H1 (cell line): ENCODE measurements around the gene HDHD3. TPM values are rescaled to one million over a fixed set of nuclear protein-coding genes. Genes with fewer than 3 reads are reported as not detected.

Experiments
- CTCF ChIA-PET: fragments of 300-600 bp; sonication (Branson Sonifier 250); formaldehyde crosslinking; loops from one replicate; lab custom pipeline; 2021; ENCODE audit not compliant: partially characterized antibody; lab: Charles Lee
- POLR2A ChIA-PET: fragments of 300-600 bp; sonication (Branson Sonifier 250); formaldehyde crosslinking; loops from one replicate; lab custom pipeline; 2021; ENCODE audit warnings: inconsistent platforms; ENCODE audit not compliant: partially characterized antibody; lab: Charles Lee
- DNase-seq, 2 experiments: peaks; one replicate each; pipeline versions ENCODE4 v3.0.0 to v3.0.0-alpha.2; 2010 to 2022; ENCODE audit warnings: low spot score in 2 of 2, low read depth in 1 of 2, mixed read lengths in 1 of 2
- FAIRE-seq: peaks from 2 replicates; lab custom pipeline; 2011; peaks lifted over from hg19 to GRCh38; lab: Jason Lieb, UNC
- H2AFZ ChIP-seq: 2 replicates; pipeline ENCODE4 v1.8.1; 2012; ENCODE audit warnings: low read length, inconsistent platforms
- H2AK5ac ChIP-seq: 2 replicates; pipeline ENCODE4 v1.6.1; 2013; ENCODE audit warnings: low read depth, low read length
- H2BK120ac ChIP-seq: replicated peaks from 2 replicates; pipeline ENCODE3; 2013; ENCODE audit warnings: low read depth, low read length, inconsistent platforms
- H2BK12ac ChIP-seq: 2 replicates; pipeline ENCODE4 v1.6.1; 2013; ENCODE audit warnings: low read depth, low read length
- H2BK15ac ChIP-seq: 2 replicates; pipeline ENCODE4 v1.6.1; 2013; ENCODE audit warnings: low read length
- H2BK20ac ChIP-seq: 2 replicates; pipeline ENCODE4 v1.6.1; 2013; ENCODE audit warnings: low read length
- H2BK5ac ChIP-seq: 2 replicates; pipeline ENCODE4 v1.6.1; 2013; ENCODE audit warnings: low read depth, low read length
- H3K14ac ChIP-seq: 2 replicates; pipeline ENCODE4 v1.6.1; 2013; ENCODE audit warnings: inconsistent platforms; ENCODE audit not compliant: insufficient read length
- H3K18ac ChIP-seq: 2 replicates; pipeline ENCODE4 v1.6.1; 2013; ENCODE audit warnings: low read length; ENCODE audit errors: extremely low read depth
- H3K23ac ChIP-seq: 2 replicates; pipeline ENCODE4 v1.6.1; 2013; ENCODE audit warnings: inconsistent platforms; ENCODE audit not compliant: insufficient read length
- H3K23me2 ChIP-seq: 2 replicates; pipeline ENCODE4 v1.6.1; 2013; ENCODE audit warnings: low read depth, low read length
- H3K27ac ChIP-seq: 2 replicates; pipeline ENCODE4 v1.6.1; 2011; ENCODE audit warnings: low read depth, low read length, inconsistent platforms
- H3K27me3 ChIP-seq, 4 experiments: replicated peaks in 1 of 4; 1 replicate in 1 of 4; 2 replicates in 3 of 4; pipeline versions ENCODE4 v1.6.1 to v1.8.1; 2011 to 2013; ENCODE audit warnings: low read length in 3 of 4, mild to moderate bottlenecking in 3 of 4, inconsistent platforms in 2 of 4, mixed read lengths in 2 of 4, moderate library complexity in 1 of 4; ENCODE audit not compliant: control insufficient read depth in 3 of 4, insufficient read depth in 3 of 4; ENCODE audit errors: extremely low read depth in 1 of 4
- H3K36me3 ChIP-seq, 4 experiments: 2 replicates each; pipeline versions ENCODE4 v1.6.1 to v1.8.1; 2011 to 2013; ENCODE audit warnings: mild to moderate bottlenecking in 4 of 4, low read length in 3 of 4, moderate library complexity in 2 of 4, control low read depth in 1 of 4, inconsistent platforms in 1 of 4; ENCODE audit not compliant: insufficient read depth in 4 of 4, control insufficient read depth in 2 of 4
- H3K4ac ChIP-seq: replicated peaks from 2 replicates; pipeline ENCODE3; 2013; ENCODE audit warnings: low read length, low read depth, mixed read lengths, inconsistent platforms; ENCODE audit not compliant: insufficient read length
- H3K4me1 ChIP-seq, 4 experiments: replicated peaks in 1 of 4; 1 replicate in 1 of 4; 2 replicates in 3 of 4; pipeline versions ENCODE4 v1.6.1 to v1.8.1; 2011 to 2013; ENCODE audit warnings: low read length in 3 of 4, inconsistent platforms in 2 of 4, mixed read lengths in 1 of 4; ENCODE audit not compliant: insufficient read depth in 4 of 4, control insufficient read depth in 3 of 4
- H3K4me2 ChIP-seq, 2 experiments: 2 replicates each; pipeline versions ENCODE4 v1.6.1 to v1.8.1; 2011 to 2013; ENCODE audit warnings: low read depth in 2 of 2, low read length in 2 of 2, control low read depth in 1 of 2, inconsistent platforms in 1 of 2, mild to moderate bottlenecking in 1 of 2; ENCODE audit not compliant: insufficient read depth in 1 of 2
- H3K4me3 ChIP-seq, 4 experiments: fragments of 200-600, 300-600 bp in 1 of 4; sonication (generic), shearing (Covaris generic), sonication (Bioruptor Twin) in 1 of 4; 2 replicates each; pipeline versions ENCODE4 v1.5.1 to v1.8.1; 2011 to 2016; ENCODE audit warnings: low read length in 4 of 4, low read depth in 3 of 4, control low read depth in 2 of 4, inconsistent platforms in 2 of 4, mild to moderate bottlenecking in 2 of 4, mixed read lengths in 1 of 4, moderate library complexity in 1 of 4; ENCODE audit not compliant: insufficient read depth in 2 of 4; ENCODE audit errors: extremely low read depth in 1 of 4
- H3K56ac ChIP-seq: replicated peaks from 2 replicates; pipeline ENCODE3; 2013; ENCODE audit warnings: low read depth, mild to moderate bottlenecking, mixed read lengths, low read length, inconsistent platforms; ENCODE audit not compliant: insufficient read length
- H3K79me1 ChIP-seq: 2 replicates; pipeline ENCODE4 v1.6.1; 2013; ENCODE audit warnings: low read depth, low read length, control low read depth
- H3K79me2 ChIP-seq, 2 experiments: 2 replicates each; pipeline versions ENCODE4 v1.6.1 to v1.8.1; 2012 to 2013; ENCODE audit warnings: low read length in 2 of 2, mild to moderate bottlenecking in 2 of 2, inconsistent platforms in 1 of 2; ENCODE audit not compliant: insufficient read depth in 2 of 2, control insufficient read depth in 1 of 2
- H3K9ac ChIP-seq, 4 experiments: replicated peaks in 1 of 4; 1 replicate in 1 of 4; 2 replicates in 3 of 4; pipeline versions ENCODE4 v1.6.1 to v1.8.1; 2011 to 2013; ENCODE audit warnings: low read depth in 3 of 4, low read length in 3 of 4, control low read depth in 2 of 4, mild to moderate bottlenecking in 2 of 4, moderate library complexity in 2 of 4, inconsistent platforms in 1 of 4; ENCODE audit errors: extremely low read depth in 1 of 4
- H3K9me3 ChIP-seq, 2 experiments: 2 replicates each; pipeline versions ENCODE4 v1.6.1 to v1.8.1; 2012 to 2013; ENCODE audit warnings: mild to moderate bottlenecking in 2 of 2, moderate library complexity in 2 of 2, control low read depth in 1 of 2, inconsistent platforms in 1 of 2, low read depth in 1 of 2, low read length in 1 of 2, mixed read lengths in 1 of 2; ENCODE audit not compliant: insufficient read depth in 2 of 2
- H4K20me1 ChIP-seq, 2 experiments: replicated peaks in 1 of 2; 2 replicates each; pipeline versions ENCODE3 to v1.8.1; 2011 to 2013; ENCODE audit warnings: inconsistent platforms in 2 of 2, low read length in 2 of 2, mild to moderate bottlenecking in 1 of 2; ENCODE audit not compliant: insufficient read depth in 2 of 2, control insufficient read depth in 1 of 2
- H4K5ac ChIP-seq: 2 replicates; pipeline ENCODE4 v1.6.1; 2013; ENCODE audit warnings: low read length, low read depth, mixed read lengths, inconsistent platforms; ENCODE audit not compliant: insufficient read length
- H4K8ac ChIP-seq: 2 replicates; pipeline ENCODE4 v1.8.0; 2013; ENCODE audit warnings: mild to moderate bottlenecking, moderate library complexity, low read length, inconsistent platforms; ENCODE audit not compliant: insufficient read depth; ENCODE audit errors: extremely low read depth
- H4K91ac ChIP-seq: replicated peaks from 2 replicates; pipeline ENCODE3; 2013; ENCODE audit warnings: low read length, mixed read lengths, inconsistent platforms; ENCODE audit not compliant: insufficient read length
- CBX8 ChIP-seq: fragments of 300-800, 300-1000 bp; sonication (generic); IDR thresholded peaks from 2 replicates; pipeline ENCODE4 v1.7.1; 2016; ENCODE audit warnings: low read depth, low read length, borderline replicate concordance
- CHD1 ChIP-seq: IDR thresholded peaks from 2 replicates; pipeline ENCODE4 v1.6.1; 2012; ENCODE audit warnings: low read depth, low read length, improper control_type of control experiment
- CTBP2 ChIP-seq: IDR thresholded peaks from 2 replicates; pipeline ENCODE4 v1.7.0; 2011; ENCODE audit warnings: borderline replicate concordance, mild to moderate bottlenecking, moderate library complexity, mixed read lengths, low read length; ENCODE audit not compliant: insufficient read depth, insufficient read length
- FOSL1 ChIP-seq: IDR thresholded peaks from 2 replicates; pipeline ENCODE4 v1.6.1; 2011; ENCODE audit warnings: mild to moderate bottlenecking, low read depth, low read length, moderate library complexity; ENCODE audit not compliant: insufficient read depth
- GTF2F1 ChIP-seq: IDR thresholded peaks from 2 replicates; pipeline ENCODE4 v1.6.1; 2012; ENCODE audit warnings: low read depth, low read length, improper control_type of control experiment, borderline replicate concordance
- SIRT6 ChIP-seq: IDR thresholded peaks from one replicate; pipeline ENCODE4 v1.7.1; 2012; ENCODE audit warnings: low read length, inconsistent platforms
- SRF ChIP-seq: IDR thresholded peaks from 2 replicates; pipeline ENCODE4 v1.6.1; 2011; ENCODE audit warnings: mild to moderate bottlenecking, low read depth, low read length, moderate library complexity
- TAF7 ChIP-seq: optimal IDR thresholded peaks from 2 replicates; pipeline ENCODE3; 2011; ENCODE audit warnings: low read depth, mild to moderate bottlenecking, inconsistent platforms, low read length, moderate library complexity, borderline replicate concordance
- WGBS, 2 experiments: shearing (Covaris generic) in 1 of 2; methylation state at CpG; one replicate each; pipeline versions ENCODE4 v1.1.6 to v1.1.7; 2013 to 2015; ENCODE audit warnings: low lambda C conversion rate in 2 of 2, mixed read lengths in 2 of 2, inconsistent platforms in 1 of 2, low coverage in 1 of 2, missing lambda C conversion rate in 1 of 2; ENCODE audit not compliant: insufficient replicate concordance in 2 of 2, insufficient coverage in 1 of 2, insufficient read length in 1 of 2; ENCODE audit errors: extremely low coverage in 1 of 2, missing lambda C conversion rate in 1 of 2; 5-methylcytosine and 5-hydroxymethylcytosine counted together
- polyA plus RNA-seq, 7 experiments: library from polyadenylated mRNA; depleted of rRNA in 3 of 7; stranded (reverse) in 5 of 7; unstranded in 2 of 7; fragments of >200 nt in 5 of 7; fragments of 200-250 nt in 2 of 7; gene quantifications; 1 replicate in 5 of 7; 2 replicates in 1 of 7; 4 replicates in 1 of 7; pipeline versions ENCODE4 v1.2.1 to v1.2.3, GENCODE V29; 2011 to 2013; ENCODE audit warnings: missing spikeins in 2 of 7, mixed read lengths in 2 of 7
- total RNA-seq: library from RNA; stranded (reverse); fragmentation: NEBNext Ultra II Directional; extraction: Animal tissue kit (Norgen Biotek cat#: 25700); gene quantifications from 2 replicates; pipeline ENCODE4 v1.2.1, GENCODE V29; 2021
- TF ChIP-seq, protein P1 (sequence below), 3 experiments: IDR thresholded peaks; 1 replicate in 2 of 3; 2 replicates in 1 of 3; pipeline versions ENCODE4 v1.5.1 to v1.6.1; 2011; ENCODE audit warnings: low read length in 3 of 3, mild to moderate bottlenecking in 3 of 3, inconsistent platforms in 2 of 3, low read depth in 1 of 3, moderate library complexity in 1 of 3; ENCODE audit not compliant: insufficient read depth in 1 of 3; ENCODE audit errors: control extremely low read depth in 1 of 3

Gene HDHD3
- total and polyA plus RNA-seq, 2 of the 8 experiments (the other 6 are each of a cell fraction or from before 2014, with no cell fraction given) = 12.1 to 25.3 TPM

DNA sequence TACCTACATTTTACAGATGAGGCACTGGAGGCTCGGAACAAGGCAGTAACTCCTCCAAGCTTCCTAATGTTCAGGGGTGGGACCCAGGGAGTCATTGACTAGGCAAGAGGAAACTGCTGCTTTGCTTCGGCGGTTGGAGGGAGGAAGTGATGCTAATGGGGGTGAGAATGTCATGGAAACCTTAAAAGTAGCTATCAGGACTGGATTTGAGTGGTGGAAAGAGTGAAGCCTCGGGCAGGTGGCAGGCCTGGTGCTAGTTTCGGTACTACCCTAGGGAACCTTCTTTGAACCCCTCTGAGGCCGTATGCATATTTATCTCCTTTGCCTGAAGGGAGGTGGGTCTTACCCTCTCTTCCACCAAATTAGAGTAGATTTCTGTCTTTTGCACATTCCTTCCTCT lies 25.8 kb downstream of the HDHD3 start:
- H3K4me1 ChIP-seq = peaks cover 5 to 14% (median 10%) of the 10 kb centered on the region in 4 experiments
- H2AFZ ChIP-seq = no peak overlapping the region
- no peak overlapping the region for H3K14ac ChIP-seq
- no peak overlapping the region for H2BK12ac ChIP-seq
- H4K8ac ChIP-seq = no peak overlapping the region
- H4K5ac ChIP-seq = no peak overlapping the region
- no peaks in the 10 kb centered on the region for H3K79me2 ChIP-seq
- H2BK20ac ChIP-seq = no peak overlapping the region
- H3K4ac ChIP-seq = no peak overlapping the region
- no peak overlapping the region for H2BK15ac ChIP-seq
- ChIA-PET POLR2A (interaction anchor here (0.8 to 2.8 kb wide), 9 partner anchors 9 to 59 kb away, joined by 3 to 11 read pairs (median 4); partner anchors contain the start of genes C9orf43, HDHD3, POLE3 and WDR31), CTCF (interaction anchor here (0.9 to 4.0 kb wide), 11 partner anchors 8 to 731 kb away, joined by 3 to 12 read pairs (median 4); partner anchors contain the start of genes CDC26, PRPF4 and WDR31)
- WGBS, 2 experiments = 84% methylated on average over 6 of the region's 6 CpGs; no CpG with 5 or more reads in 1 of the 2 experiments
- no peak overlapping the region for H3K4me3 ChIP-seq
- H3K18ac ChIP-seq = no peak overlapping the region
- peaks cover 11% of the 10 kb centered on the region; the same call in 1 of the 2 replicates for H3K23me2 ChIP-seq
- no peak overlapping the region for H2AK5ac ChIP-seq
- no peak overlapping the region for H2BK5ac ChIP-seq
- H3K4me2 ChIP-seq = peak overlapping the region in 1 of 2 experiments; percentile 86; a peak in 2 of 4 replicates
- H2BK120ac ChIP-seq = no peak overlapping the region
- no peaks in the 10 kb centered on the region for H3K9me3 ChIP-seq
- H3K36me3 ChIP-seq = no peaks in the 10 kb centered on the region
- peaks cover 0 to 14% (median 2%) of the 10 kb centered on the region in 4 experiments; a peak in 5 of 7 replicates for H3K27me3 ChIP-seq
- H4K91ac ChIP-seq = no peak overlapping the region
- H3K9ac ChIP-seq = no peak overlapping the region
- no peak overlapping the region for H3K27ac ChIP-seq
- H3K79me1 ChIP-seq = no peaks in the 10 kb centered on the region; the same call in none of the 2 replicates
- no peak overlapping the region for H3K23ac ChIP-seq
- DNase-seq (no peak), FAIRE-seq (no peak)
- peaks cover 0 to 2% of the 10 kb centered on the region in 2 experiments for H4K20me1 ChIP-seq
- H3K56ac ChIP-seq = no peak overlapping the region
- no peak for TF ChIP-seq GTF2F1
- no peak for TF ChIP-seq CHD1
- TF ChIP-seq CBX8 = no peak
- no peak for TF ChIP-seq SRF
- TF ChIP-seq, protein P1, sequence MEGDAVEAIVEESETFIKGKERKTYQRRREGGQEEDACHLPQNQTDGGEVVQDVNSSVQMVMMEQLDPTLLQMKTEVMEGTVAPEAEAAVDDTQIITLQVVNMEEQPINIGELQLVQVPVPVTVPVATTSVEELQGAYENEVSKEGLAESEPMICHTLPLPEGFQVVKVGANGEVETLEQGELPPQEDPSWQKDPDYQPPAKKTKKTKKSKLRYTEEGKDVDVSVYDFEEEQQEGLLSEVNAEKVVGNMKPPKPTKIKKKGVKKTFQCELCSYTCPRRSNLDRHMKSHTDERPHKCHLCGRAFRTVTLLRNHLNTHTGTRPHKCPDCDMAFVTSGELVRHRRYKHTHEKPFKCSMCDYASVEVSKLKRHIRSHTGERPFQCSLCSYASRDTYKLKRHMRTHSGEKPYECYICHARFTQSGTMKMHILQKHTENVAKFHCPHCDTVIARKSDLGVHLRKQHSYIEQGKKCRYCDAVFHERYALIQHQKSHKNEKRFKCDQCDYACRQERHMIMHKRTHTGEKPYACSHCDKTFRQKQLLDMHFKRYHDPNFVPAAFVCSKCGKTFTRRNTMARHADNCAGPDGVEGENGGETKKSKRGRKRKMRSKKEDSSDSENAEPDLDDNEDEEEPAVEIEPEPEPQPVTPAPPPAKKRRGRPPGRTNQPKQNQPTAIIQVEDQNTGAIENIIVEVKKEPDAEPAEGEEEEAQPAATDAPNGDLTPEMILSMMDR (IDR thresholded peaks at IDR 0.05; ENCODE audit: control extremely low read depth in 1 of 3, insufficient read depth in 1 of 3, low read depth in 1 of 3, low read length in 3 of 3) = no peak
- no peak for TF ChIP-seq SIRT6
- TF ChIP-seq FOSL1 = no peak
- TF ChIP-seq TAF7 = no peak
- no peak for TF ChIP-seq CTBP2
